Activated CD4-positive, alpha-beta T cell treated with anti-CD3 and anti-CD28 coated beads, Interleukin-2, Interleukin-4, amounts not matched to agents 100 ng/mL and 50 ng/mL, durations not matched to agents 16 hours and 8 hours (primary cell): ENCODE measurements around the gene NUTF2.
"Not testable (repeated sequence)": the region's sequence is repeated elsewhere in the genome, so short reads cannot be mapped to it uniquely, and the experiment has no call there.

Experiments
- DNase-seq: peaks from one replicate; pipeline ENCODE4 v3.0.0-alpha.2; 2020; ENCODE audit warnings: low spot score

NUTF2 gene

DNA sequence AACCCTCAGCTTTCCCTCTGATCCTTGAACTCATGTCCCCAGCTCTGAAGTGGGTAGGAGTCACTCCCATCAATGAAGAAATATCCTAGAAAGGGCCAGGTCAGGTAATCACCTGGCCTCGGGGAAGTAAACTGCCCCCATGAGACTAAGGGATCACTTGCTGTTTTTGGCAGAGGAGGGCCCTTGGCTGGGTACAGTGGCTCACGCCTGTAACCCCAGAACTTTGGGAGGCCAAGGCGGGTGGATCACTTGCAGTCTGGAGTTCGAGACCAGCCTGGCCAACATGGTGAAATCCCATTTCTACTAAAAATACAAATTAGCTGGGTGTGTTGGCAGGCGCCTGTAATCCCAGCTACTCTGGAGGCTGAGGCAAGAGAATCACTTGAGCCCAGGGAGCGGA lies 17.3 kb downstream of the NUTF2 start:
- DNase-seq, result not testable (repeated sequence)

DNA sequence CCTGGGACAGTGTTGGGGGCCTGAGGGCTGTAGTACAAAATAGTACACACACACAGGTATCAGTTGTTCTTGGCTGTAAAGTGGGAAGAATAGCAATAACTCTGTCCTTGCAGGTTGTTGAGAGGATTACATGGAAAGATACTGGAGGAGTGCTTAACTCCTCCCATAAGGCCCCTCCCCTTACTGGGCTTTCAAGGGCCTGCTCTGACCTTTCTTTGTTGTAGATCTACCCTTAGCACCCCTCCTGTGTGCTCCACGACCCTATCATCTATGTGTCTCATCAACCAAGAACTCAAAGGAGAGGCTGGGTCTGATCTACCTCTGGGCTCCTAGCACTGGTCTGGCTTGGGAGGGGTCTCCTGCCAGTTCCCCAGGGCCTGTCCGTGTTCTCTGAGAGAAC lies 17.9 kb downstream of the NUTF2 start:
- DNase-seq, result no peak

DNA sequence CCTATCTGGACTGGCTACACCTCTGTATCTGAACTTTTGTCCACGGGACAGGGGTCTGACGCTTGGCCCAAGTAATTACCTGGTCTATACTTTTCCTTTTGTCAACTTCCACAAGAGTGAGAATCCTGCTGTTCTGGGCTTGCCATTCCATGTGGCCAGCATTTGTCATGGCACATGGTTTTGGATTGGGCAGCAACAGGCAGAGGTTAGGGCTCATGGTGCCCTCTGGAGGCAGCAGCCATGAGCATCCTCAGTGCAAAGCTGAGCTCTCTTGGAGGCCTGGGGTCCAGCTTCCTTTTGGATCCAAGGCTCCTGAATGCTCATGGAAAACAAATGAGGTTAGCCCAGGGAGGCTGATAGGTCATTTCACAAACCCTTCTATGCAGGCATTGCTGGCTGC lies 18.6 kb downstream of the NUTF2 start:
- no peak for DNase-seq

DNA sequence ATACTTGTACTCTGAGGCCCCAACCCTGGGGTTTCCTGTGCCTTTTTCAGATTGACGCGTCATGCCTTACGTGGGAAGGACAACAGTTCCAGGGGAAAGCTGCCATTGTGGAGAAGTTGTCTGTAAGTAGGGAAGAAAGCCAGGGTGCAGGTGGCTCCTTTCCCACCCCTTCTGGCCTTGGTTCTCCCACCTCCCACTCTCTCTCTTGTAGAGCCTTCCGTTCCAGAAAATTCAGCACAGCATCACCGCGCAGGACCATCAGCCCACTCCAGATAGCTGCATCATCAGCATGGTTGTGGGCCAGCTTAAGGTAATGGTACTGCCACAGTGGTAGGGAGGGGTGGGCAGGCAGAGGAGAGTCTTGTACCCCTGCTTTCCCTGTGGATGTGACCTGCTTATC lies 21.6 kb downstream of the NUTF2 start:
- no peak for DNase-seq

DNA sequence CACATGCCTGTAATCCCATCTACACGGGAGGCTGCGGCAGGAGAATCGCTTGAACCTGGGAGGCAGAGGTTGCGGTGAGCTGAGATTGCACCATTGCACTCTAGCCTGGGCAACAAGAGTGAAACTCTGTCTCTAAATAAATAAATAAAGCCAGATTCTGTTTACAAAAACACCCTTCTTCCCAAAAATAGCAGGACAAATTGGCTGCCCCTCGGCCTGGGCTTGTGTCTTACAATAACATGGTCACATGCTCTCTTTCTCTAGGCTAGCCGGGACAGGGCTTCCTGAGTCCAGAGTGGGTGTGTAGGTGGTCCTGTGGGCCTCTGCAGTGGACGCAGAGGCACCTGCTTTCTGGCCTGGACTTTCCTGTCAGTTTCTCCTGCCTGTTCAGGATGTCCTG lies 22.9 kb downstream of the NUTF2 start:
- DNase-seq, result no peak

DNA sequence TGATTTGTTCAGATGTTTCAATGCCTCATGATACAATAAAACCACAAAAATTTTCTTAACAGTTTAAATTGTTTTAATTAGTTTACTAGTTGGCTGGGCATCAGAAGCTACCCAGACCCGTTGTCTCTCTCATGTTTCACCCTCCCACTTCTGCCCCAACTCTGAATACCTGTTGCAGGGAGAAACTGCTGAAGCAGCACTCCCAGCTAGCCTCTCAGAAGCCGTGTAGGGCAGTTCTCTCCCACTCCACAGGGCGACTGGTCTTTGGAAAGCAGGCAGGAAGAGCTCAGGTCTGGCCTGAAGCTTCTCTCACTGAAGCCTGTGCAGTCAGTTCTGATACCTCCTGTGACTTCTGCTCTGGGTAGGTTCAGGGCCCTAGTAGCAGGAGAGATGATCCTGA lies 24.5 kb downstream of the NUTF2 start:
- no peak for DNase-seq

DNA sequence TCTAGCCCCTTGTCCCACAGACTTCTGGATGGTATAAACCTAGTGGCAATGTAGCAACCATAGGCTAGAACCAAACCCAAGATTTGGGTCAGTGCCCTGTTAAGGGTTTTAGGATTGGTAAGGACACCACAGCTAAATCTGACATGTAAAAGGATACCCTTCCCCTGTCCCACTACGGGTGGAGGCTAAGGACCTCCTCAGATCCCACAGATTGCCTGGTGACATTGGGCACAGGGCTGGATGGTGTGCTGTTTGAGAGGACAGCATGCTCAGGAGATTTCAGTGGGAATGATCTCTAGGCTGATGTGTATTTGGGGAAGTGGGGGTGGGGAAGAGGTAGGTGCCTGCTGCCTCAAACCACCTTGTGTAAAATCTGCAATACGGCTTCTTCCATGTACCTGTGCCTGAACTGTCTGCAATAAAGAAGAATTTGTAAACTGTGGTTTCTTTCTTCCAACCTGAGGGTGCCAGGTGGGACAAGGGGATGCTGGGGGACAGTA lies 25.4 kb downstream of the NUTF2 start:
- DNase-seq, result no peak

DNA sequence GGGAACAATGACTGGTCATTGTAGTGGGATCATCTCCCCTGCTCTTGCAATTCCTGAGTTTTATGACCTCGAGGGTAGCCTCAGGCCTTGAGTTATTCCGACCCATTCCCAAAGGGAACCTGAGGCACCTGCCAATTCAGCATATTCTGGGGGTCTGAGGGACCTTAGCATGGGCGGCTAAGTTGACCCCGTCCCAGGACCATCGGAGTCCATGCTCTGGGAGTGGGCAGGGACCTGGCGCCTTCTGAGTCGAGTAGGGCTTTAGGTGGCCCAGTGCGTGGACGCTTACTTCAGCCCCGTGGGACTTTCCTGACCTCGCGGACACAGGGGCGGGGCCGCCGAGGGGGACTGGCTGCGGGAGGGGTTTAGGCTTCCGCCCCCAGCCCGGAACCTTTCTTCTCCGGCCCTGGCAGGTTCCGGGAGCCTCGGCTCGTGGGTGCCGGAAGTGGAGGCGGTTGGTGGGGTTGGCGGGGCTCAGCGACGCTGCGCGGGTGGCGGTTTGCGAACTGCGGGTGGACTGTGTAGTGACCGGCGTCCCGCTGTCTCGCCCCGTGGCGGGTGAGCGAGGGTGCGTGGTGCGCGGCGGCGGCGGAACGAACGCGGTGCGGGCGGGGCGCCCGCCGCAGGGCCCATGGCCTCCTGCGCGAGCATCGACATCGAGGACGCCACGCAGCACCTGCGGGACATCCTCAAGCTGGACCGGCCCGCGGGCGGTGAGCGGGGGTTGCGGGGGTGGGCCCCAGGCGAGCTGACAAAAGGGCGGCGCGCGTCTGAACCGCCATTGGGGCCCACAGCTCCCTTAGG lies 26.1 kb downstream of the NUTF2 start, which contains the start of gene EDC4:
Gene EDC4, plus strand, starts transcription at position 422 of the 804 bp plus-strand sequence. Its CDS starts 210 bp downstream, at position 632.
- DNase-seq, result peak; percentile 90

DNA sequence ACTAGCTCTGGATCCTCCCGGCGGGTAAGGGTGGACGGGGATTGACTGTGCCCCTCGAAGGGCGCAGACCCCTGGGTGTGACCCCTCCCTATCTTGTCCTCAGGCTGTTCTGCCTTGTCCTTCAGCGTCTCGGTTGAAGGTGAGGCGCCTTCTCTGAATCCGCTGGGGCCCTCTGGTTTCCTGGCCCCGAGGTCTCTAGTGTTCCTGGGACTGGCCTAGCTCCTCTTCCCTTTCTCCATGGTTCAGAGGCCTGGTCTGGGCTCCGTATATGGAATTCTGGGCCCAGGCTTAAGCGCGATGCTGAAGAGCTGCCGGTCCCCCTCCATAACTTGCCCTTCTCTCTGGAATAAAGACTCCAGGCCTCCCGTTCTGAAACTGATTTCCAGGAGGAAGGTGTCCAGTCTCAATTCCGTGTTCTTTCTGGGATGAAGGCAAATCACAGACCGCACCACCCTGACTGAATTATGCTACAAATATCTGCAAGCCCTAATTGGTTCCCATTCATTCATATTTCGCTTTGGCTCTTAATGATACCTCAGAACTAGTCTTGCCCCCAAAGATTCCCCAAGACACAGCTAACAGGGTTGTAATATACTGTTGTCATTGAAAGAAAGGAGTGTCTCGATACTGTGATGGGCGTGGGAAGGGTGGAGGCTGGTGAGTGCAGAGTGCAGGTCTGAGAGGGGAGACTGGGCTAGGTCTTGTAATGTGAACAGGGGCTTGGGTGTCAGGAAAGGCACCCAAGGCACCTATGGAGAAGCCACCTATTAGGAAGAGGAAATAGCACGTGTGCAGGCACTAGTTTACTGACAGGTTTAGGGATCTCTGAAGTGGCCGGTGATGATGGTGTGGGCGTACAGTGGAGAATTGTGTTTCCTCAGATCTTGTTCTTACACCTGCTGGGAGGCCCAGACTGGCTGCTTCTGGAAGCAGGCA lies 27.0 kb downstream of the NUTF2 start:
- DNase-seq, result no peak

DNA sequence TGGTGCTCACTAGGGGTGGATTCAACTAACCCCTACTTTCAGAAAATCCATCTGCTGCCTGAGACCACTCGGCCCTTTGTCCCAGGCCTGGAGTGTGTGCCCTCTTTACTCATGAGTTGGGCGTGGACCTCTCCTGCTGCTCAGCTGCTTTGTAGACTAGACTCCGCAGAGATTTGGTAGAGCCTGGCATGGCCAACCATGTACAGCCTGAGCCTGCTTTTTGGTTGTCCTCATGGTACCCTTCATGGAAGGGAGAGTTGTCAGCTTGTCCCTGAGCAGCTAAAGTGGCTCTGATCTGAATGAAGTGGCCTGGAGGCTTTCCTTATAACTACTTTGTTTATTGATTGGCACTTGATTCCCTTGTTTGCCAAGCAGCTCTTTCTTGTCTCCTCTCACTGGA lies 27.6 kb downstream of the NUTF2 start:
- no peak for DNase-seq

DNA sequence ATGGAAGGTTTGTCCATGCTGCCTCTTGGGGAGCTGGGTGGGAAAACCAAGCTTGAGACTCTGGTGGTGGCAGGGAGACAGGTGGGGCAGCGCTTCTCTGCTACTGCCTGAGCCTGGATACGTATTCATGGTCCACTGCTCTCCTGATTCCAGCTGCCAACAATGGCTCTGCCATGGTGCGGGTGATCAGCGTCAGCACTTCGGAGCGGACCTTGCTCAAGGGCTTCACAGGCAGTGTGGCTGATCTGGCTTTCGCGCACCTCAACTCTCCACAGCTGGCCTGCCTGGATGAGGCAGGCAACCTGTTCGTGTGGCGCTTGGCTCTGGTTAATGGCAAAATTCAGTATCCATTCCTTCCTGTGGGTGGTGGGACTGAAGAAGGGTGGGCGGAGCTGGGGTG lies 30.3 kb downstream of the NUTF2 start:
- no peak for DNase-seq

DNA sequence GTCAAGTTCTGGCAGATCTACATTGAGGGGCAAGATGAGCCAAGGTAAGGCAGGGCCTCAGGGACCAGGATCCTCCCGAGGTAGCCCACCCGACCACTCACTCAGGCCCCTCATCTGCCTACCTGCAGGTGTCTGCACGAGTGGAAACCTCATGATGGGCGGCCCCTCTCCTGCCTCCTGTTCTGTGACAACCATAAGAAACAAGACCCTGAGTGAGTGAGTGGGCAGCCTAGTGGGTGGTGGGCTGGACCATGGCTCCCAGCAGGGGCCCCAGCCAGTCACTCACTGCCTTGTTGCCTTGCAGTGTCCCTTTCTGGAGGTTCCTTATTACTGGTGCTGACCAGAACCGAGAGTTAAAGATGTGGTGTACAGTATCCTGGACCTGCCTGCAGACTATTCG lies 31.5 kb downstream of the NUTF2 start:
- DNase-seq, result no peak

DNA sequence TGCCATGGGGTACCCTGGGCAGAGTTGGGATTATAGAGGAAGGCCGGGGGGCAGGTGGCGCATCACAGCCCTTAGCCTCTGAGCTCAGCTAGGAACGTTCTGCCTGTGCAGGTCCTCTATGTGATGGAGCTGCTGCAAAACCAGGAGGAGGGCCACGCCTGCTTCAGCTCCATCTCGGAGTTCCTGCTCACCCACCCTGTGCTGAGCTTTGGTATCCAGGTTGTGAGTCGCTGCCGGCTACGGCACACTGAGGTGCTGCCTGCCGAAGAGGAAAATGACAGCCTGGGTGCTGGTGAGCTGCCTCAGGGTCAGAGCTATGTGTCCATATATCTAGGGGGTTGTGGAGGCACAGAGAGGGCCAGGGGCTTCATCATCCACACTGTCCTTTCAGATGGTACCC lies 32.1 kb downstream of the NUTF2 start:
- DNase-seq, result no peak

DNA sequence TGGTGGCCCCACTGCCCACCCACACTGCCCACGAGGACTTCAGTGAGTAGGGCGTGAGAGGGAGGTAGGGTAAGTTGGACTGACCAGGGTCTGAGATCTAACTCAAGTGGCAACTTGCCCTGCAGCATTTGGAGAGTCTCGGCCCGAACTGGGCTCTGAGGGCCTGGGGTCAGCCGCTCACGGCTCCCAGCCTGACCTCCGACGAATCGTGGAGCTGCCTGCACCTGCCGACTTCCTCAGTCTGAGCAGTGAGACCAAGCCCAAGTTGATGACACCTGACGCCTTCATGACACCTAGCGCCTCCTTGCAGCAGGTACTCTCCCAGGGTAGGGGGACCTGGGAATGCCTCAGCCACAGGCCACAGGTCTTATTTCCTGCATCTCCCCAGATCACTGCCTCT lies 32.7 kb downstream of the NUTF2 start:
- DNase-seq, result no peak

DNA sequence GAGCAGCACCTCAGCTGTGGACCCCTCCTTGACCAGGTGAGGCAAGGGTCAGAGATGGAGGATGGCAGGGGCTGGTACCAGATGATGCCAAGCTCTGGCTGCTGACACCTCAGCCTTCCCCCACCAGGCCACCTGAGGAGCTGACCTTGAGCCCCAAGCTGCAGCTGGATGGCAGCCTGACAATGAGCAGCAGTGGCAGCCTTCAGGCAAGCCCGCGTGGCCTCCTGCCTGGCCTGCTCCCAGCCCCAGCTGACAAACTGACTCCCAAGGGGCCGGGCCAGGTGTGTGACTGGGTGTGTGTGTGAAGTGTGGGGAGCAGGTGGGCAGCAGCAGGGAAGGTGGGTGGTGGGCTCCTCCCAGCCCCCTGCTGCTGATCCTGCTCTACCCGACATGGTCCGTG lies 33.2 kb downstream of the NUTF2 start:
- DNase-seq, result no peak

DNA sequence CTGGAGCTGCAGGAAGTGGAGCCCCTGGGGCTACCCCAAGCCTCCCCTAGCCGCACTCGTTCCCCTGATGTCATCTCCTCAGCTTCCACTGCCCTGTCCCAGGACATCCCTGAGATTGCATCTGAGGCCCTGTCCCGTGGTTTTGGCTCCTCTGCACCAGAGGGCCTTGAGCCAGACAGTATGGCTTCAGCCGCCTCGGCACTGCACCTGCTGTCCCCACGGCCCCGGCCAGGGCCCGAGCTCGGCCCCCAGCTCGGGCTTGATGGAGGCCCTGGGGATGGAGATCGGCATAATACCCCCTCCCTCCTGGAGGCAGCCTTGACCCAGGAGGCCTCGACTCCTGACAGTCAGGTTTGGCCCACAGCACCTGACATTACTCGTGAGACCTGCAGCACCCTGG lies 33.9 kb downstream of the NUTF2 start:
- no peak for DNase-seq

DNA sequence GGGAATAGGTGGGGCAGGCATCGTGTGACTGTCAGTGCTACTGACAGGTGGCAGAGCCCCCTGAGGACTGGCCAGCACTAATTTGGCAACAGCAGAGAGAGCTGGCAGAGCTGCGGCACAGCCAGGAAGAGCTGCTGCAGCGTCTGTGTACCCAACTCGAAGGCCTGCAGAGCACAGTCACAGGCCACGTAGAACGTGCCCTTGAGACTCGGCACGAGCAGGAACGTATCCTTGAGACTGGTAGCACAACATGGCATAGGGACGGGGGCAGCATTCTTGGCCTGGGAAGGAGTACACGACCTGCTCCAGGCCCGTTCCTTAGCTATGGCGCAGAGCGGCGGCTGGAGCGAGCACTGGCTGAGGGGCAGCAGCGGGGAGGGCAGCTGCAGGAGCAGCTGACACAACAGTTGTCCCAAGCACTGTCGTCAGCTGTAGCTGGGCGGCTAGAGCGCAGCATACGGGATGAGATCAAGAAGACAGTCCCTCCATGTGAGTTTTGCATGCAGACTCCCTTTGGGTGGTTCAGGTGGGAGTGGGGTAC lies 35.0 kb downstream of the NUTF2 start:
- DNase-seq, result no peak

DNA sequence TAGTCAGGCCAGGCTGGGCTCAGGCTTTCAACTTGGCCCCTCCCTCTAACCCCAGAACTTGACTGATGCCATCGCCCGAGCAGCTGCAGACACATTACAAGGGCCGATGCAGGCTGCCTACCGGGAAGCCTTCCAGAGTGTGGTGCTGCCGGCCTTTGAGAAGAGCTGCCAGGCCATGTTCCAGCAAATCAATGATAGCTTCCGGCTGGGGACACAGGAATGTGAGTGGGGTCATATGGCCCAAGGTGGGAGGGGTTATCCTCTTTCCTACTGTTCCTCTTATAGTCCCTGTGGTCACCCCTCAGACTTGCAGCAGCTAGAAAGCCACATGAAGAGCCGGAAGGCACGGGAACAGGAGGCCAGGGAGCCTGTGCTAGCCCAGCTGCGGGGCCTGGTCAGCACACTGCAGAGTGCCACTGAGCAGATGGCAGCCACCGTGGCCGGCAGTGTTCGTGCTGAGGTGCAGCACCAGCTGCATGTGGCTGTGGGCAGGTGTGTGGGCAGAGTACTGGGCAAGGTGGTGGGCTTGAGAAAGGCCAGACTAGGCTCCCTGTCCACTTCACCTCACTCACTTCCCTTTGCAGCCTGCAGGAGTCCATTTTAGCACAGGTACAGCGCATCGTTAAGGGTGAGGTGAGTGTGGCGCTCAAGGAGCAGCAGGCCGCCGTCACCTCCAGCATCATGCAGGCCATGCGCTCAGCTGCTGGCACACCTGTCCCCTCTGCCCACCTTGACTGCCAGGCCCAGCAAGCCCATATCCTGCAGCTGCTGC lies 35.8 kb downstream of the NUTF2 start:
- DNase-seq, result no peak

DNA sequence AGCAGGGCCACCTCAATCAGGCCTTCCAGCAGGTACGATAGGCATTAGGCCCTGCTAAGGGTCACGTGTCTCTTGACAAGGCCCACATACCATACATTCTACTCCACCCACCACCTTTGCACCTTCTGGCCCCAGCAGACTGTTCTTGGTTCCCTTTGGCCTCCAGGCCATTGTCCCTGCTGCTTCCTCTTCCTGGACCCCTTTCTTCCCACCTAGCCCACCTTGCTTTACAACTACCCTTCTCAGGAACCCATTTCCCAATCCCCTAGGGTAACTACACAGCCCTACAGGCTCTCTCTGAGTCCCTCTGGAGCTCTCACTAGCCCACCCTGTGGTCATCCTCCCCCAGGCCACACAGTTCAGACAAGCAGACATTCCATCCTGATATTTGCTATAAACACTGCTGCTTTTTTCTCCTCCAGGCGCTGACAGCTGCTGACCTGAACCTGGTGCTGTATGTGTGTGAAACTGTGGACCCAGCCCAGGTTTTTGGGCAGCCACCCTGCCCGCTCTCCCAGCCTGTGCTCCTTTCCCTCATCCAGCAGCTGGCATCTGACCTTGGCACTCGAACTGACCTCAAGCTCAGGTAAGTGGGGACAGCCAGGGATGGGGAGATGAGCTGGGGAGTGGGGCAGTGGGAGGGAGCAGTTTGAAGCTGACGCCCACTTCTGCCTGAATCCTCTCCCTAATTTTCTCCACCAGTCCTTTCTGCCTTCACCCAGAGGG lies 36.6 kb downstream of the NUTF2 start:
- DNase-seq, result no peak

DNA sequence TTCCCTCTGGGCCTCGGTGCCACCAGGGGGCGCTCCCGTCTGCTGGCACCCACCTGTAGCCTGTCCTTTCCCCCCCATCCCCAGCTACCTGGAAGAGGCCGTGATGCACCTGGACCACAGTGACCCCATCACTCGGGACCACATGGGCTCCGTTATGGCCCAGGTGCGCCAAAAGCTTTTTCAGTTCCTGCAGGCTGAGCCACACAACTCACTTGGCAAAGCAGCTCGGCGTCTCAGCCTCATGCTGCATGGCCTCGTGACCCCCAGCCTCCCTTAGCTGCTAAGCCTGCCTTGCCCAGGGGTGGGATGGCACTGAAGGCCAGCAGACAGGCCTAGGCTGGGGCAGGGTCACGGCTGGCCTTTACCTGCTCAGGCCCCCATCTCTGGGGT lies 37.1 kb downstream of the NUTF2 start:
- DNase-seq, result peak; percentile 60

DNA sequence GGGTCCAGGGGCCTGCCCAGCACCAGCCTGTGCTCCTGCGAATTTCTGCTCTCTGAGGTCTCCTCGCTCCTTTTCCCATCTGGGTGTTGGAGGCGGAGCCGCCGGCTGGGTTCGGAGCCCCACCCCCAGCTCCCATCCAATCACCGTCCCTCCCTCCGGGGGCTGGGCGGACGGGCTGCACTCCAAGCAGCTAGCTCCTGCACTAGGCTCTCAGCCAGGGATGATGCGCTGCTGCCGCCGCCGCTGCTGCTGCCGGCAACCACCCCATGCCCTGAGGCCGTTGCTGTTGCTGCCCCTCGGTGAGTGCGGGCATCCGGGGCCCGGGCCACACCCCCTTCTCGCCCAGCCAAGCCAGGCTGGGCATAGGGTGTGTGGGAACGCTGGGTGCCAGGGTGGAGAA lies 38.0 kb downstream of the NUTF2 start, which contains the start of gene NRN1L:
Gene NRN1L, plus strand, starts transcription at position 202 of the 400 bp plus-strand sequence. Its CDS starts 19 bp downstream, at position 221.
- no peak for DNase-seq
